H1 (cell line): ENCODE results near the gene HIGD1B. TPM values are rescaled to one million over a fixed set of nuclear protein-coding genes. Genes with fewer than 3 reads are reported as not detected.
A peak's percentile ranks its signal among the peaks of the same experiment; 100 is the strongest.

Source experiments
- CTCF ChIA-PET: fragments of 300-600 bp; sonication (Branson Sonifier 250); formaldehyde crosslinking; loops from one replicate; lab custom pipeline; 2021; ENCODE audit not compliant: partially characterized antibody; lab: Charles Lee
- POLR2A ChIA-PET: fragments of 300-600 bp; sonication (Branson Sonifier 250); formaldehyde crosslinking; loops from one replicate; lab custom pipeline; 2021; ENCODE audit warnings: inconsistent platforms; ENCODE audit not compliant: partially characterized antibody; lab: Charles Lee
- DNase-seq, 2 experiments: peaks; one replicate each; pipeline versions ENCODE4 v3.0.0 to v3.0.0-alpha.2; 2010 to 2022; ENCODE audit warnings: low spot score in 2 of 2, low read depth in 1 of 2, mixed read lengths in 1 of 2
- FAIRE-seq: peaks from 2 replicates; lab custom pipeline; 2011; peaks lifted over from hg19 to GRCh38; lab: Jason Lieb, UNC
- H2AFZ ChIP-seq: 2 replicates; pipeline ENCODE4 v1.8.1; 2012; ENCODE audit warnings: low read length, inconsistent platforms
- H2AK5ac ChIP-seq: 2 replicates; pipeline ENCODE4 v1.6.1; 2013; ENCODE audit warnings: low read depth, low read length
- H2BK120ac ChIP-seq: replicated peaks from 2 replicates; pipeline ENCODE3; 2013; ENCODE audit warnings: low read depth, low read length, inconsistent platforms
- H2BK12ac ChIP-seq: 2 replicates; pipeline ENCODE4 v1.6.1; 2013; ENCODE audit warnings: low read depth, low read length
- H2BK15ac ChIP-seq: 2 replicates; pipeline ENCODE4 v1.6.1; 2013; ENCODE audit warnings: low read length
- H2BK20ac ChIP-seq: 2 replicates; pipeline ENCODE4 v1.6.1; 2013; ENCODE audit warnings: low read length
- H2BK5ac ChIP-seq: 2 replicates; pipeline ENCODE4 v1.6.1; 2013; ENCODE audit warnings: low read depth, low read length
- H3K14ac ChIP-seq: 2 replicates; pipeline ENCODE4 v1.6.1; 2013; ENCODE audit warnings: inconsistent platforms; ENCODE audit not compliant: insufficient read length
- H3K18ac ChIP-seq: 2 replicates; pipeline ENCODE4 v1.6.1; 2013; ENCODE audit warnings: low read length; ENCODE audit errors: extremely low read depth
- H3K23ac ChIP-seq: 2 replicates; pipeline ENCODE4 v1.6.1; 2013; ENCODE audit warnings: inconsistent platforms; ENCODE audit not compliant: insufficient read length
- H3K23me2 ChIP-seq: 2 replicates; pipeline ENCODE4 v1.6.1; 2013; ENCODE audit warnings: low read depth, low read length
- H3K27ac ChIP-seq: 2 replicates; pipeline ENCODE4 v1.6.1; 2011; ENCODE audit warnings: low read depth, low read length, inconsistent platforms
- H3K27me3 ChIP-seq, 4 experiments: replicated peaks in 1 of 4; 1 replicate in 1 of 4; 2 replicates in 3 of 4; pipeline versions ENCODE4 v1.6.1 to v1.8.1; 2011 to 2013; ENCODE audit warnings: low read length in 3 of 4, mild to moderate bottlenecking in 3 of 4, inconsistent platforms in 2 of 4, mixed read lengths in 2 of 4, moderate library complexity in 1 of 4; ENCODE audit not compliant: control insufficient read depth in 3 of 4, insufficient read depth in 3 of 4; ENCODE audit errors: extremely low read depth in 1 of 4
- H3K36me3 ChIP-seq, 4 experiments: 2 replicates each; pipeline versions ENCODE4 v1.6.1 to v1.8.1; 2011 to 2013; ENCODE audit warnings: mild to moderate bottlenecking in 4 of 4, low read length in 3 of 4, moderate library complexity in 2 of 4, control low read depth in 1 of 4, inconsistent platforms in 1 of 4; ENCODE audit not compliant: insufficient read depth in 4 of 4, control insufficient read depth in 2 of 4
- H3K4ac ChIP-seq: replicated peaks from 2 replicates; pipeline ENCODE3; 2013; ENCODE audit warnings: low read length, low read depth, mixed read lengths, inconsistent platforms; ENCODE audit not compliant: insufficient read length
- H3K4me1 ChIP-seq, 4 experiments: replicated peaks in 1 of 4; 1 replicate in 1 of 4; 2 replicates in 3 of 4; pipeline versions ENCODE4 v1.6.1 to v1.8.1; 2011 to 2013; ENCODE audit warnings: low read length in 3 of 4, inconsistent platforms in 2 of 4, mixed read lengths in 1 of 4; ENCODE audit not compliant: insufficient read depth in 4 of 4, control insufficient read depth in 3 of 4
- H3K4me2 ChIP-seq, 2 experiments: 2 replicates each; pipeline versions ENCODE4 v1.6.1 to v1.8.1; 2011 to 2013; ENCODE audit warnings: low read depth in 2 of 2, low read length in 2 of 2, control low read depth in 1 of 2, inconsistent platforms in 1 of 2, mild to moderate bottlenecking in 1 of 2; ENCODE audit not compliant: insufficient read depth in 1 of 2
- H3K4me3 ChIP-seq, 4 experiments: fragments of 200-600, 300-600 bp in 1 of 4; sonication (generic), shearing (Covaris generic), sonication (Bioruptor Twin) in 1 of 4; 2 replicates each; pipeline versions ENCODE4 v1.5.1 to v1.8.1; 2011 to 2016; ENCODE audit warnings: low read length in 4 of 4, low read depth in 3 of 4, control low read depth in 2 of 4, inconsistent platforms in 2 of 4, mild to moderate bottlenecking in 2 of 4, mixed read lengths in 1 of 4, moderate library complexity in 1 of 4; ENCODE audit not compliant: insufficient read depth in 2 of 4; ENCODE audit errors: extremely low read depth in 1 of 4
- H3K56ac ChIP-seq: replicated peaks from 2 replicates; pipeline ENCODE3; 2013; ENCODE audit warnings: low read depth, mild to moderate bottlenecking, mixed read lengths, low read length, inconsistent platforms; ENCODE audit not compliant: insufficient read length
- H3K79me1 ChIP-seq: 2 replicates; pipeline ENCODE4 v1.6.1; 2013; ENCODE audit warnings: low read depth, low read length, control low read depth
- H3K79me2 ChIP-seq, 2 experiments: 2 replicates each; pipeline versions ENCODE4 v1.6.1 to v1.8.1; 2012 to 2013; ENCODE audit warnings: low read length in 2 of 2, mild to moderate bottlenecking in 2 of 2, inconsistent platforms in 1 of 2; ENCODE audit not compliant: insufficient read depth in 2 of 2, control insufficient read depth in 1 of 2
- H3K9ac ChIP-seq, 4 experiments: replicated peaks in 1 of 4; 1 replicate in 1 of 4; 2 replicates in 3 of 4; pipeline versions ENCODE4 v1.6.1 to v1.8.1; 2011 to 2013; ENCODE audit warnings: low read depth in 3 of 4, low read length in 3 of 4, control low read depth in 2 of 4, mild to moderate bottlenecking in 2 of 4, moderate library complexity in 2 of 4, inconsistent platforms in 1 of 4; ENCODE audit errors: extremely low read depth in 1 of 4
- H3K9me3 ChIP-seq, 2 experiments: 2 replicates each; pipeline versions ENCODE4 v1.6.1 to v1.8.1; 2012 to 2013; ENCODE audit warnings: mild to moderate bottlenecking in 2 of 2, moderate library complexity in 2 of 2, control low read depth in 1 of 2, inconsistent platforms in 1 of 2, low read depth in 1 of 2, low read length in 1 of 2, mixed read lengths in 1 of 2; ENCODE audit not compliant: insufficient read depth in 2 of 2
- H4K20me1 ChIP-seq, 2 experiments: replicated peaks in 1 of 2; 2 replicates each; pipeline versions ENCODE3 to v1.8.1; 2011 to 2013; ENCODE audit warnings: inconsistent platforms in 2 of 2, low read length in 2 of 2, mild to moderate bottlenecking in 1 of 2; ENCODE audit not compliant: insufficient read depth in 2 of 2, control insufficient read depth in 1 of 2
- H4K5ac ChIP-seq: 2 replicates; pipeline ENCODE4 v1.6.1; 2013; ENCODE audit warnings: low read length, low read depth, mixed read lengths, inconsistent platforms; ENCODE audit not compliant: insufficient read length
- H4K8ac ChIP-seq: 2 replicates; pipeline ENCODE4 v1.8.0; 2013; ENCODE audit warnings: mild to moderate bottlenecking, moderate library complexity, low read length, inconsistent platforms; ENCODE audit not compliant: insufficient read depth; ENCODE audit errors: extremely low read depth
- H4K91ac ChIP-seq: replicated peaks from 2 replicates; pipeline ENCODE3; 2013; ENCODE audit warnings: low read length, mixed read lengths, inconsistent platforms; ENCODE audit not compliant: insufficient read length
- CBX5 ChIP-seq: fragments of 300-800, 300-1000 bp; sonication (generic); IDR thresholded peaks from 2 replicates; pipeline ENCODE4 v1.7.1; 2016; ENCODE audit warnings: antibody characterized with exemption, low read length, low read depth
- CBX8 ChIP-seq: fragments of 300-800, 300-1000 bp; sonication (generic); IDR thresholded peaks from 2 replicates; pipeline ENCODE4 v1.7.1; 2016; ENCODE audit warnings: low read depth, low read length, borderline replicate concordance
- FOSL1 ChIP-seq: IDR thresholded peaks from 2 replicates; pipeline ENCODE4 v1.6.1; 2011; ENCODE audit warnings: mild to moderate bottlenecking, low read depth, low read length, moderate library complexity; ENCODE audit not compliant: insufficient read depth
- PHF8 ChIP-seq: fragments of 200-600 bp; sonication (generic); conservative IDR thresholded peaks from 2 replicates; pipeline ENCODE4 v1.7.1; 2012; ENCODE audit warnings: low read depth, mild to moderate bottlenecking, inconsistent platforms, low read length, moderate library complexity
- POU5F1 ChIP-seq: IDR thresholded peaks from 2 replicates; pipeline ENCODE4 v1.6.1; 2011; ENCODE audit warnings: low read depth, mild to moderate bottlenecking, low read length, moderate library complexity
- RAD21 ChIP-seq, 2 experiments: IDR thresholded peaks in 1 of 2; conservative IDR thresholded peaks in 1 of 2; 2 replicates each; pipeline ENCODE4 v1.6.1; 2011; ENCODE audit warnings: low read depth in 2 of 2, low read length in 2 of 2, improper control_type of control experiment in 1 of 2, inconsistent platforms in 1 of 2, mild to moderate bottlenecking in 1 of 2, moderate library complexity in 1 of 2
- SIX5 ChIP-seq: IDR thresholded peaks from 2 replicates; pipeline ENCODE4 v1.6.1; 2011; ENCODE audit warnings: mild to moderate bottlenecking, low read depth, low read length
- SUZ12 ChIP-seq: fragments of 200-600 bp; sonication (generic); IDR thresholded peaks from 2 replicates; pipeline ENCODE4 v1.6.1; 2012; ENCODE audit warnings: mild to moderate bottlenecking, inconsistent platforms, low read length, moderate library complexity, mixed read lengths
- TAF1 ChIP-seq: IDR thresholded peaks from 2 replicates; pipeline ENCODE4 v1.6.1; 2011; ENCODE audit warnings: mild to moderate bottlenecking, low read depth, low read length
- WGBS, 2 experiments: shearing (Covaris generic) in 1 of 2; methylation state at CpG; one replicate each; pipeline versions ENCODE4 v1.1.6 to v1.1.7; 2013 to 2015; ENCODE audit warnings: low lambda C conversion rate in 2 of 2, mixed read lengths in 2 of 2, inconsistent platforms in 1 of 2, low coverage in 1 of 2, missing lambda C conversion rate in 1 of 2; ENCODE audit not compliant: insufficient replicate concordance in 2 of 2, insufficient coverage in 1 of 2, insufficient read length in 1 of 2; ENCODE audit errors: extremely low coverage in 1 of 2, missing lambda C conversion rate in 1 of 2; 5-methylcytosine and 5-hydroxymethylcytosine counted together
- polyA plus RNA-seq, 7 experiments: library from polyadenylated mRNA; depleted of rRNA in 3 of 7; stranded (reverse) in 5 of 7; unstranded in 2 of 7; fragments of >200 nt in 5 of 7; fragments of 200-250 nt in 2 of 7; gene quantifications; 1 replicate in 5 of 7; 2 replicates in 1 of 7; 4 replicates in 1 of 7; pipeline versions ENCODE4 v1.2.1 to v1.2.3, GENCODE V29; 2011 to 2013; ENCODE audit warnings: missing spikeins in 2 of 7, mixed read lengths in 2 of 7
- total RNA-seq: library from RNA; stranded (reverse); fragmentation: NEBNext Ultra II Directional; extraction: Animal tissue kit (Norgen Biotek cat#: 25700); gene quantifications from 2 replicates; pipeline ENCODE4 v1.2.1, GENCODE V29; 2021
- TF ChIP-seq, protein P1 (sequence below), 3 experiments: IDR thresholded peaks; 1 replicate in 2 of 3; 2 replicates in 1 of 3; pipeline versions ENCODE4 v1.5.1 to v1.6.1; 2011; ENCODE audit warnings: low read length in 3 of 3, mild to moderate bottlenecking in 3 of 3, inconsistent platforms in 2 of 3, low read depth in 1 of 3, moderate library complexity in 1 of 3; ENCODE audit not compliant: insufficient read depth in 1 of 3; ENCODE audit errors: control extremely low read depth in 1 of 3

The HIGD1B gene
- total and polyA plus RNA-seq, 2 of the 8 experiments (the other 6 are each of a cell fraction or from before 2014, with no cell fraction given): not detected

DNA sequence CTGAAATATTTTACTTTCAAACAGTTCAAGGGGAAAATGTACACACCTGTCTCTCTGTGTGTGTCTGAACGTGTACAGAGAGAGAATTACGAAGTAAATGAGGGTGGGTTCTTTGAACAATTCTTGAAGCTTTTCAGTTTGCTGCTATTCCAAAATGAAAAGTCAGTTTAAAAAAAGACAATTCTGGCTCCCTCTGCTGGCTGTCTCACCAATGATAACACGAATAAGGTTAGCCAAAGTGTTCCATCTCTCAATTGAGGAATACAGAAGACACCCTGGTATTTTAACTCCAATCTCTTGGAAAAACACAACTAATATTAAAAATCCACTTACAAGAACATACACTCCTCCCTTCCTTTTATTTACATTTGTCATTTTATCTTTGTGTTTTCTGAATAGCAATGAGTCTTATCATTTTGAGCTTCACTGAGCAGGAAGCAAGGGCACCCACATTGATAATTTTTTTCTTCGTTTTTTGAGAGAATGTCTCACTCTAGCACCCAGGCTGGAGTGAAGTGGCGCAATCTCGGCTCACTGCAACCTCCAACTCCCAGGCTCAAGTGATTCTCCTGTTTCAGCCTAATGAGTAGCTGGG is 31.0 kb downstream of the HIGD1B start:
- Histone ChIP-seq H3K18ac (no peak overlapping the region), H3K4me1 (no peaks in the 10 kb centered on the region), H2BK120ac (no peak overlapping the region), H3K79me1 (no peaks in the 10 kb centered on the region), H3K9me3 (no peaks in the 10 kb centered on the region), H3K79me2 (no peaks in the 10 kb centered on the region), H4K5ac (no peak overlapping the region), H3K27ac (no peak overlapping the region), H4K91ac (no peak overlapping the region), H2BK15ac (no peak overlapping the region), H3K4ac (no peak overlapping the region), H2AFZ (no peak overlapping the region), H4K20me1 (no peaks in the 10 kb centered on the region), H3K36me3 (peaks cover 30 to 73% (median 58%) of the 10 kb centered on the region in 4 experiments), H3K4me3 (no peak overlapping the region), H2BK20ac (no peak overlapping the region), H3K9ac (no peak overlapping the region)
- ChIA-PET CTCF (interaction anchor here (0.6 to 11.2 kb wide), 34 partner anchors 9 to 503 kb away, joined by 3 to 154 read pairs (median 4); no protein-coding TSS in a partner anchor), POLR2A (interaction anchor here (0.9 to 3.1 kb wide), 8 partner anchors 9 to 130 kb away, joined by 3 to 12 read pairs (median 3); partner anchors contain the start of gene EFTUD2)
- WGBS, 2 experiments: 80% methylated on average over 6 of the region's 6 CpGs; no CpG with 5 or more reads in 1 of the 2 experiments
- TF ChIP-seq POU5F1 (no peak), FOSL1 (no peak), PHF8 (no peak), CBX8 (no peak), SUZ12 (no peak), SIX5 (no peak), TAF1 (no peak), CBX5 (no peak), RAD21 (IDR thresholded peaks at IDR 0.05 in 1 of 2, conservative IDR thresholded peaks at IDR 0.05 in 1 of 2; ENCODE audit: low read depth in 2 of 2, low read length in 2 of 2) (peak; percentile 41 to 44)
- TF ChIP-seq, protein P1, sequence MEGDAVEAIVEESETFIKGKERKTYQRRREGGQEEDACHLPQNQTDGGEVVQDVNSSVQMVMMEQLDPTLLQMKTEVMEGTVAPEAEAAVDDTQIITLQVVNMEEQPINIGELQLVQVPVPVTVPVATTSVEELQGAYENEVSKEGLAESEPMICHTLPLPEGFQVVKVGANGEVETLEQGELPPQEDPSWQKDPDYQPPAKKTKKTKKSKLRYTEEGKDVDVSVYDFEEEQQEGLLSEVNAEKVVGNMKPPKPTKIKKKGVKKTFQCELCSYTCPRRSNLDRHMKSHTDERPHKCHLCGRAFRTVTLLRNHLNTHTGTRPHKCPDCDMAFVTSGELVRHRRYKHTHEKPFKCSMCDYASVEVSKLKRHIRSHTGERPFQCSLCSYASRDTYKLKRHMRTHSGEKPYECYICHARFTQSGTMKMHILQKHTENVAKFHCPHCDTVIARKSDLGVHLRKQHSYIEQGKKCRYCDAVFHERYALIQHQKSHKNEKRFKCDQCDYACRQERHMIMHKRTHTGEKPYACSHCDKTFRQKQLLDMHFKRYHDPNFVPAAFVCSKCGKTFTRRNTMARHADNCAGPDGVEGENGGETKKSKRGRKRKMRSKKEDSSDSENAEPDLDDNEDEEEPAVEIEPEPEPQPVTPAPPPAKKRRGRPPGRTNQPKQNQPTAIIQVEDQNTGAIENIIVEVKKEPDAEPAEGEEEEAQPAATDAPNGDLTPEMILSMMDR (IDR thresholded peaks at IDR 0.05; ENCODE audit: control extremely low read depth in 1 of 3, insufficient read depth in 1 of 3, low read depth in 1 of 3, low read length in 3 of 3): peak in 2 of 3 experiments; percentile 39 to 61; a peak in 2 of 4 replicates
- TF ChIP-seq, all 59 proteins: peak for 2
- no peak overlapping the region for H2BK12ac ChIP-seq
- no peak overlapping the region for H3K4me2 ChIP-seq
- no peak overlapping the region for H3K14ac ChIP-seq
- H3K56ac ChIP-seq: no peak overlapping the region
- no peak overlapping the region for H2AK5ac ChIP-seq
- no peak overlapping the region for H4K8ac ChIP-seq
- no peak overlapping the region for H2BK5ac ChIP-seq
- no peaks in the 10 kb centered on the region for H3K23me2 ChIP-seq
- no peak overlapping the region for H3K23ac ChIP-seq
- peak; percentile 71 for FAIRE-seq
- H3K27me3 ChIP-seq: no peaks in the 10 kb centered on the region
- no peak for DNase-seq
